WTC11 (cell line): ENCODE results near the gene NR1I3. TPM values are rescaled to one million over a fixed set of nuclear protein-coding genes. Genes with fewer than 3 reads are reported as not detected.

Experiments used
- CREB1 ChIP-seq: sonication (generic); formaldehyde crosslinking; IDR thresholded peaks from 2 replicates; pipeline ENCODE4 v1.8.0; 2023; ENCODE audit warnings: mild to moderate bottlenecking, missing genetic modification reagents
- ETV6 ChIP-seq: sonication (generic); formaldehyde crosslinking; IDR thresholded peaks from 2 replicates; pipeline ENCODE4 v1.8.1; 2022; ENCODE audit warnings: mild to moderate bottlenecking, missing genetic modification reagents
- FOXP1 ChIP-seq: sonication (generic); formaldehyde crosslinking; IDR thresholded peaks from 2 replicates; pipeline ENCODE4 v1.8.0; 2022; ENCODE audit warnings: missing genetic modification reagents, mild to moderate bottlenecking, moderate library complexity, borderline replicate concordance
- GABPB1 ChIP-seq: sonication (generic); formaldehyde crosslinking; IDR thresholded peaks from 2 replicates; pipeline ENCODE4 v1.8.1; 2023; ENCODE audit warnings: mild to moderate bottlenecking, missing genetic modification reagents
- GRHL2 ChIP-seq: fragments of 250-450 bp; sonication (Bioruptor Pico); IDR thresholded peaks from 2 replicates; pipeline ENCODE4 v1.8.0; 2022; ENCODE audit warnings: mild to moderate bottlenecking, moderate library complexity; ENCODE audit not compliant: insufficient replicate concordance, severe bottlenecking
- GTF2I ChIP-seq: fragments of 250-450 bp; sonication (Bioruptor Pico); conservative IDR thresholded peaks from 2 replicates; pipeline ENCODE4 v1.4.0; 2021; ENCODE audit warnings: mild to moderate bottlenecking
- MXD4 ChIP-seq: fragments of 250-450 bp; sonication (Bioruptor Pico); IDR thresholded peaks from 2 replicates; pipeline ENCODE4 v1.8.0; 2021; ENCODE audit warnings: mild to moderate bottlenecking, moderate library complexity, borderline replicate concordance
- NFATC4 ChIP-seq: fragments of 250-450 bp; sonication (Bioruptor Pico); IDR thresholded peaks from 2 replicates; pipeline ENCODE4 v1.9.0; 2021; ENCODE audit warnings: mild to moderate bottlenecking
- NR1H2 ChIP-seq: sonication (generic); formaldehyde crosslinking; IDR thresholded peaks from 2 replicates; pipeline ENCODE4 v1.9.0; 2021; ENCODE audit warnings: mild to moderate bottlenecking, moderate library complexity, missing genetic modification reagents
- SMAD4 ChIP-seq: sonication (generic); formaldehyde crosslinking; IDR thresholded peaks from 2 replicates; pipeline ENCODE4 v1.8.0; 2022; ENCODE audit warnings: mild to moderate bottlenecking, missing genetic modification reagents
- SP1 ChIP-seq: sonication (generic); formaldehyde crosslinking; conservative IDR thresholded peaks from 2 replicates; pipeline ENCODE4 v1.8.1; 2022; ENCODE audit warnings: missing genetic modification reagents
- TP53 ChIP-seq: sonication (generic); formaldehyde crosslinking; IDR thresholded peaks from 2 replicates; pipeline ENCODE4 v1.8.1; 2023; ENCODE audit warnings: mild to moderate bottlenecking, missing genetic modification reagents
- ZNF138 ChIP-seq: sonication (generic); formaldehyde crosslinking; conservative IDR thresholded peaks from 2 replicates; pipeline ENCODE4 v1.8.1; 2022; ENCODE audit warnings: mild to moderate bottlenecking, moderate library complexity, missing genetic modification reagents
- ZNF263 ChIP-seq: sonication (generic); formaldehyde crosslinking; IDR thresholded peaks from 2 replicates; pipeline ENCODE4 v1.8.1; 2022; ENCODE audit warnings: low read depth, mild to moderate bottlenecking, moderate library complexity, missing genetic modification reagents
- ZNF671 ChIP-seq: fragments of 250-450 bp; sonication (Bioruptor Pico); IDR thresholded peaks from 2 replicates; pipeline ENCODE4 v1.8.0; 2021; ENCODE audit warnings: mild to moderate bottlenecking
- total RNA-seq: library from RNA; stranded (reverse); gene quantifications from 3 replicates; pipeline ENCODE4 v1.2.3, GENCODE V29; 2021
- TF ChIP-seq, protein P1 (sequence below): sonication (generic); formaldehyde crosslinking; IDR thresholded peaks from 2 replicates; pipeline ENCODE4 v1.8.0; 2022; ENCODE audit warnings: mild to moderate bottlenecking, missing genetic modification reagents
- TF ChIP-seq, protein P2 (sequence below): sonication (generic); formaldehyde crosslinking; IDR thresholded peaks from 2 replicates; pipeline ENCODE4 v1.8.0; 2022; ENCODE audit warnings: mild to moderate bottlenecking, missing genetic modification reagents
- TF ChIP-seq, protein P3 (sequence below): sonication (generic); formaldehyde crosslinking; IDR thresholded peaks from 2 replicates; pipeline ENCODE4 v1.8.1; 2022; ENCODE audit warnings: low read depth, mild to moderate bottlenecking, moderate library complexity, missing genetic modification reagents, borderline replicate concordance
- TF ChIP-seq, protein P4 (sequence below): sonication (generic); formaldehyde crosslinking; IDR thresholded peaks from 2 replicates; pipeline ENCODE4 v1.8.1; 2022; ENCODE audit warnings: mild to moderate bottlenecking, missing genetic modification reagents, moderate library complexity, borderline replicate concordance
- TF ChIP-seq, protein P5 (sequence below): fragments of 250-450 bp; sonication (Bioruptor Pico); IDR thresholded peaks from 2 replicates; pipeline ENCODE4 v1.9.0; 2021; ENCODE audit warnings: mild to moderate bottlenecking, borderline replicate concordance
- TF ChIP-seq, protein P6 (sequence below): fragments of 250-450 bp; sonication (Bioruptor Pico); IDR thresholded peaks from 2 replicates; pipeline ENCODE4 v1.9.0; 2021; ENCODE audit warnings: mild to moderate bottlenecking
- TF ChIP-seq, protein P7 (sequence below): sonication (generic); formaldehyde crosslinking; IDR thresholded peaks from 2 replicates; pipeline ENCODE4 v1.8.1; 2023; ENCODE audit warnings: mild to moderate bottlenecking, missing genetic modification reagents
- TF ChIP-seq, protein P8 (sequence below): fragments of 250-450 bp; sonication (Bioruptor Pico); IDR thresholded peaks from 2 replicates; pipeline ENCODE4 v1.9.0; 2021; ENCODE audit warnings: moderate library complexity, mild to moderate bottlenecking, inconsistent platforms, borderline replicate concordance

The NR1I3 gene
- total RNA-seq, 1 experiment from 2014 or later, result not detected

DNA sequence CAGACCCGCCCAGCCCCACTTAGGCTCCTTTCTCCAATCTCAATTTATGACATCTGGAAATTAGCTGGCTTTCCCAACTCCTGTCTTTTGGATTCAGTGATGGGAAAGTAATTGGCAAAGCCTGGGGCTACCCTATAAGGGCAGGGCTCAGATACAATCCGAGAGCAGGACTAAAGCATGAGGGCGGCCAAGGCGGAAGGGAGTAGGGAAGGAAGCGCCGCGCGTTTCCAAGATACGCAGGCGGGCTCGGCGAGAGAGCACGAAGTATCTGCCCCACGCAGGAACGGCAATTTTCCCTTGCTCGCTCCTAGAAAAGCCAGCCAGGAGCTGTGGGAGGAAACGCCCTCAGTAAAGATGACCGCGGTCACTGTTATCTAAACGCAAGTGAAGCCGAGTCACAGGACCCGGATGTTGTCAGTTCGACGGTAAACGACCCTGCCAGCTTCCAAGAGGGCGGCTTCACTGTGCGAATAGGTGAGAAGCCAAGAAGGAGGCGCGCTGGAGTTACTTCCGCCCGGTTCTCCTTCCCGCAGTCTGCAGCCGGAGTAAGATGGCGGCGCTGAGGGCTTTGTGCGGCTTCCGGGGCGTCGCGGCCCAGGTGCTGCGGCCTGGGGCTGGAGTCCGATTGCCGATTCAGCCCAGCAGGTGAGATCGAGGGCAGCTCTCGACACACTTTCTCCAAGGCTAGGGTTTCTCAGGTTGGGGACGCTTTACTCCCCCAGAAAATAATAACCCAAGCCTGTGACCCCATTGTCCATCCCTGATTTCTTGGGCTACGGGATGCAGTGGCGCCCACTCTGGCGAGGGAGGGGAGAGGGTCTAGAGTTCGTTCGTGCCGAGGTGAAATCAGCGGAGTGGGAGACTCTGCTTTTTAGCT lies 35.9 kb downstream of the NR1I3 start, which contains the start of gene NDUFS2 (continued):
- TF ChIP-seq ZNF138 (CRISPR knock-in tag) (no peak), ZNF671 (no peak), SMAD4 (CRISPR knock-in tag) (no peak), ZNF263 (CRISPR knock-in tag) (no peak), CREB1 (CRISPR knock-in tag) (0 out of 2 replicates have a peak, but pooled peaks have one; percentile 44), GRHL2 (CRISPR knock-in tag) (no peak), SP1 (peak; percentile 68), GTF2I (CRISPR knock-in tag) (no peak), ETV6 (CRISPR knock-in tag) (0 out of 2 replicates have a peak, but pooled peaks have one; percentile 47), FOXP1 (CRISPR knock-in tag) (peak; percentile 65; the same call in 1 of the 2 replicates), GABPB1 (CRISPR knock-in tag) (peak; percentile 83), NFATC4 (CRISPR knock-in tag) (no peak), MXD4 (no peak), TP53 (CRISPR knock-in tag) (no peak), NR1H2 (no peak)
- TF ChIP-seq, protein P1, sequence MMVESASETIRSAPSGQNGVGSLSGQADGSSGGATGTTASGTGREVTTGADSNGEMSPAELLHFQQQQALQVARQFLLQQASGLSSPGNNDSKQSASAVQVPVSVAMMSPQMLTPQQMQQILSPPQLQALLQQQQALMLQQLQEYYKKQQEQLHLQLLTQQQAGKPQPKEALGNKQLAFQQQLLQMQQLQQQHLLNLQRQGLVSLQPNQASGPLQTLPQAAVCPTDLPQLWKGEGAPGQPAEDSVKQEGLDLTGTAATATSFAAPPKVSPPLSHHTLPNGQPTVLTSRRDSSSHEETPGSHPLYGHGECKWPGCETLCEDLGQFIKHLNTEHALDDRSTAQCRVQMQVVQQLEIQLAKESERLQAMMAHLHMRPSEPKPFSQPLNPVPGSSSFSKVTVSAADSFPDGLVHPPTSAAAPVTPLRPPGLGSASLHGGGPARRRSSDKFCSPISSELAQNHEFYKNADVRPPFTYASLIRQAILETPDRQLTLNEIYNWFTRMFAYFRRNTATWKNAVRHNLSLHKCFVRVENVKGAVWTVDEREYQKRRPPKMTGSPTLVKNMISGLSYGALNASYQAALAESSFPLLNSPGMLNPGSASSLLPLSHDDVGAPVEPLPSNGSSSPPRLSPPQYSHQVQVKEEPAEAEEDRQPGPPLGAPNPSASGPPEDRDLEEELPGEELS (CRISPR knock-in tag), result peak; percentile 62; the same call in 1 of the 2 replicates
- TF ChIP-seq, protein P2, sequence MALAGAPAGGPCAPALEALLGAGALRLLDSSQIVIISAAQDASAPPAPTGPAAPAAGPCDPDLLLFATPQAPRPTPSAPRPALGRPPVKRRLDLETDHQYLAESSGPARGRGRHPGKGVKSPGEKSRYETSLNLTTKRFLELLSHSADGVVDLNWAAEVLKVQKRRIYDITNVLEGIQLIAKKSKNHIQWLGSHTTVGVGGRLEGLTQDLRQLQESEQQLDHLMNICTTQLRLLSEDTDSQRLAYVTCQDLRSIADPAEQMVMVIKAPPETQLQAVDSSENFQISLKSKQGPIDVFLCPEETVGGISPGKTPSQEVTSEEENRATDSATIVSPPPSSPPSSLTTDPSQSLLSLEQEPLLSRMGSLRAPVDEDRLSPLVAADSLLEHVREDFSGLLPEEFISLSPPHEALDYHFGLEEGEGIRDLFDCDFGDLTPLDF (CRISPR knock-in tag), result no peak
- TF ChIP-seq, protein P3, sequence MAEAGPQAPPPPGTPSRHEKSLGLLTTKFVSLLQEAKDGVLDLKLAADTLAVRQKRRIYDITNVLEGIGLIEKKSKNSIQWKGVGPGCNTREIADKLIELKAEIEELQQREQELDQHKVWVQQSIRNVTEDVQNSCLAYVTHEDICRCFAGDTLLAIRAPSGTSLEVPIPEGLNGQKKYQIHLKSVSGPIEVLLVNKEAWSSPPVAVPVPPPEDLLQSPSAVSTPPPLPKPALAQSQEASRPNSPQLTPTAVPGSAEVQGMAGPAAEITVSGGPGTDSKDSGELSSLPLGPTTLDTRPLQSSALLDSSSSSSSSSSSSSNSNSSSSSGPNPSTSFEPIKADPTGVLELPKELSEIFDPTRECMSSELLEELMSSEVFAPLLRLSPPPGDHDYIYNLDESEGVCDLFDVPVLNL, result no peak
- TF ChIP-seq, protein P4, sequence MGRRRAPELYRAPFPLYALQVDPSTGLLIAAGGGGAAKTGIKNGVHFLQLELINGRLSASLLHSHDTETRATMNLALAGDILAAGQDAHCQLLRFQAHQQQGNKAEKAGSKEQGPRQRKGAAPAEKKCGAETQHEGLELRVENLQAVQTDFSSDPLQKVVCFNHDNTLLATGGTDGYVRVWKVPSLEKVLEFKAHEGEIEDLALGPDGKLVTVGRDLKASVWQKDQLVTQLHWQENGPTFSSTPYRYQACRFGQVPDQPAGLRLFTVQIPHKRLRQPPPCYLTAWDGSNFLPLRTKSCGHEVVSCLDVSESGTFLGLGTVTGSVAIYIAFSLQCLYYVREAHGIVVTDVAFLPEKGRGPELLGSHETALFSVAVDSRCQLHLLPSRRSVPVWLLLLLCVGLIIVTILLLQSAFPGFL (CRISPR knock-in tag), result no peak
- TF ChIP-seq, protein P5, sequence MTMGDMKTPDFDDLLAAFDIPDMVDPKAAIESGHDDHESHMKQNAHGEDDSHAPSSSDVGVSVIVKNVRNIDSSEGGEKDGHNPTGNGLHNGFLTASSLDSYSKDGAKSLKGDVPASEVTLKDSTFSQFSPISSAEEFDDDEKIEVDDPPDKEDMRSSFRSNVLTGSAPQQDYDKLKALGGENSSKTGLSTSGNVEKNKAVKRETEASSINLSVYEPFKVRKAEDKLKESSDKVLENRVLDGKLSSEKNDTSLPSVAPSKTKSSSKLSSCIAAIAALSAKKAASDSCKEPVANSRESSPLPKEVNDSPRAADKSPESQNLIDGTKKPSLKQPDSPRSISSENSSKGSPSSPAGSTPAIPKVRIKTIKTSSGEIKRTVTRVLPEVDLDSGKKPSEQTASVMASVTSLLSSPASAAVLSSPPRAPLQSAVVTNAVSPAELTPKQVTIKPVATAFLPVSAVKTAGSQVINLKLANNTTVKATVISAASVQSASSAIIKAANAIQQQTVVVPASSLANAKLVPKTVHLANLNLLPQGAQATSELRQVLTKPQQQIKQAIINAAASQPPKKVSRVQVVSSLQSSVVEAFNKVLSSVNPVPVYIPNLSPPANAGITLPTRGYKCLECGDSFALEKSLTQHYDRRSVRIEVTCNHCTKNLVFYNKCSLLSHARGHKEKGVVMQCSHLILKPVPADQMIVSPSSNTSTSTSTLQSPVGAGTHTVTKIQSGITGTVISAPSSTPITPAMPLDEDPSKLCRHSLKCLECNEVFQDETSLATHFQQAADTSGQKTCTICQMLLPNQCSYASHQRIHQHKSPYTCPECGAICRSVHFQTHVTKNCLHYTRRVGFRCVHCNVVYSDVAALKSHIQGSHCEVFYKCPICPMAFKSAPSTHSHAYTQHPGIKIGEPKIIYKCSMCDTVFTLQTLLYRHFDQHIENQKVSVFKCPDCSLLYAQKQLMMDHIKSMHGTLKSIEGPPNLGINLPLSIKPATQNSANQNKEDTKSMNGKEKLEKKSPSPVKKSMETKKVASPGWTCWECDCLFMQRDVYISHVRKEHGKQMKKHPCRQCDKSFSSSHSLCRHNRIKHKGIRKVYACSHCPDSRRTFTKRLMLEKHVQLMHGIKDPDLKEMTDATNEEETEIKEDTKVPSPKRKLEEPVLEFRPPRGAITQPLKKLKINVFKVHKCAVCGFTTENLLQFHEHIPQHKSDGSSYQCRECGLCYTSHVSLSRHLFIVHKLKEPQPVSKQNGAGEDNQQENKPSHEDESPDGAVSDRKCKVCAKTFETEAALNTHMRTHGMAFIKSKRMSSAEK, result no peak
- TF ChIP-seq, protein P6, sequence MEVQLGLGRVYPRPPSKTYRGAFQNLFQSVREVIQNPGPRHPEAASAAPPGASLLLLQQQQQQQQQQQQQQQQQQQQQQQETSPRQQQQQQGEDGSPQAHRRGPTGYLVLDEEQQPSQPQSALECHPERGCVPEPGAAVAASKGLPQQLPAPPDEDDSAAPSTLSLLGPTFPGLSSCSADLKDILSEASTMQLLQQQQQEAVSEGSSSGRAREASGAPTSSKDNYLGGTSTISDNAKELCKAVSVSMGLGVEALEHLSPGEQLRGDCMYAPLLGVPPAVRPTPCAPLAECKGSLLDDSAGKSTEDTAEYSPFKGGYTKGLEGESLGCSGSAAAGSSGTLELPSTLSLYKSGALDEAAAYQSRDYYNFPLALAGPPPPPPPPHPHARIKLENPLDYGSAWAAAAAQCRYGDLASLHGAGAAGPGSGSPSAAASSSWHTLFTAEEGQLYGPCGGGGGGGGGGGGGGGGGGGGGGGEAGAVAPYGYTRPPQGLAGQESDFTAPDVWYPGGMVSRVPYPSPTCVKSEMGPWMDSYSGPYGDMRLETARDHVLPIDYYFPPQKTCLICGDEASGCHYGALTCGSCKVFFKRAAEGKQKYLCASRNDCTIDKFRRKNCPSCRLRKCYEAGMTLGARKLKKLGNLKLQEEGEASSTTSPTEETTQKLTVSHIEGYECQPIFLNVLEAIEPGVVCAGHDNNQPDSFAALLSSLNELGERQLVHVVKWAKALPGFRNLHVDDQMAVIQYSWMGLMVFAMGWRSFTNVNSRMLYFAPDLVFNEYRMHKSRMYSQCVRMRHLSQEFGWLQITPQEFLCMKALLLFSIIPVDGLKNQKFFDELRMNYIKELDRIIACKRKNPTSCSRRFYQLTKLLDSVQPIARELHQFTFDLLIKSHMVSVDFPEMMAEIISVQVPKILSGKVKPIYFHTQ (CRISPR knock-in tag), result no peak
- TF ChIP-seq, protein P7, sequence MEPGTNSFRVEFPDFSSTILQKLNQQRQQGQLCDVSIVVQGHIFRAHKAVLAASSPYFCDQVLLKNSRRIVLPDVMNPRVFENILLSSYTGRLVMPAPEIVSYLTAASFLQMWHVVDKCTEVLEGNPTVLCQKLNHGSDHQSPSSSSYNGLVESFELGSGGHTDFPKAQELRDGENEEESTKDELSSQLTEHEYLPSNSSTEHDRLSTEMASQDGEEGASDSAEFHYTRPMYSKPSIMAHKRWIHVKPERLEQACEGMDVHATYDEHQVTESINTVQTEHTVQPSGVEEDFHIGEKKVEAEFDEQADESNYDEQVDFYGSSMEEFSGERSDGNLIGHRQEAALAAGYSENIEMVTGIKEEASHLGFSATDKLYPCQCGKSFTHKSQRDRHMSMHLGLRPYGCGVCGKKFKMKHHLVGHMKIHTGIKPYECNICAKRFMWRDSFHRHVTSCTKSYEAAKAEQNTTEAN (CRISPR knock-in tag), result no peak
- TF ChIP-seq, protein P8, sequence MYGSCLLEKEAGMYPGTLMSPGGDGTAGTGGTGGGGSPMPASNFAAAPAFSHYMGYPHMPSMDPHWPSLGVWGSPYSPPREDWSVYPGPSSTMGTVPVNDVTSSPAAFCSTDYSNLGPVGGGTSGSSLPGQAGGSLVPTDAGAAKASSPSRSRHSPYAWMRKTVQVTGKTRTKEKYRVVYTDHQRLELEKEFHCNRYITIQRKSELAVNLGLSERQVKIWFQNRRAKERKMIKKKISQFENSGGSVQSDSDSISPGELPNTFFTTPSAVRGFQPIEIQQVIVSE, result no peak
